H1 (cell line): ENCODE data around the gene SNAP29. TPM values are rescaled to one million over a fixed set of nuclear protein-coding genes. Genes with fewer than 3 reads are reported as not detected.

Experiments
- CTCF ChIA-PET: fragments of 300-600 bp; sonication (Branson Sonifier 250); formaldehyde crosslinking; loops from one replicate; lab custom pipeline; 2021; ENCODE audit not compliant: partially characterized antibody; lab: Charles Lee
- POLR2A ChIA-PET: fragments of 300-600 bp; sonication (Branson Sonifier 250); formaldehyde crosslinking; loops from one replicate; lab custom pipeline; 2021; ENCODE audit warnings: inconsistent platforms; ENCODE audit not compliant: partially characterized antibody; lab: Charles Lee
- DNase-seq, 2 experiments: peaks; one replicate each; pipeline versions ENCODE4 v3.0.0 to v3.0.0-alpha.2; 2010 to 2022; ENCODE audit warnings: low spot score in 2 of 2, low read depth in 1 of 2, mixed read lengths in 1 of 2
- FAIRE-seq: peaks from 2 replicates; lab custom pipeline; 2011; peaks lifted over from hg19 to GRCh38; lab: Jason Lieb, UNC
- H2AFZ ChIP-seq: 2 replicates; pipeline ENCODE4 v1.8.1; 2012; ENCODE audit warnings: low read length, inconsistent platforms
- H2AK5ac ChIP-seq: 2 replicates; pipeline ENCODE4 v1.6.1; 2013; ENCODE audit warnings: low read depth, low read length
- H2BK120ac ChIP-seq: replicated peaks from 2 replicates; pipeline ENCODE3; 2013; ENCODE audit warnings: low read depth, low read length, inconsistent platforms
- H2BK12ac ChIP-seq: 2 replicates; pipeline ENCODE4 v1.6.1; 2013; ENCODE audit warnings: low read depth, low read length
- H2BK15ac ChIP-seq: 2 replicates; pipeline ENCODE4 v1.6.1; 2013; ENCODE audit warnings: low read length
- H2BK20ac ChIP-seq: 2 replicates; pipeline ENCODE4 v1.6.1; 2013; ENCODE audit warnings: low read length
- H2BK5ac ChIP-seq: 2 replicates; pipeline ENCODE4 v1.6.1; 2013; ENCODE audit warnings: low read depth, low read length
- H3K14ac ChIP-seq: 2 replicates; pipeline ENCODE4 v1.6.1; 2013; ENCODE audit warnings: inconsistent platforms; ENCODE audit not compliant: insufficient read length
- H3K18ac ChIP-seq: 2 replicates; pipeline ENCODE4 v1.6.1; 2013; ENCODE audit warnings: low read length; ENCODE audit errors: extremely low read depth
- H3K23ac ChIP-seq: 2 replicates; pipeline ENCODE4 v1.6.1; 2013; ENCODE audit warnings: inconsistent platforms; ENCODE audit not compliant: insufficient read length
- H3K23me2 ChIP-seq: 2 replicates; pipeline ENCODE4 v1.6.1; 2013; ENCODE audit warnings: low read depth, low read length
- H3K27ac ChIP-seq: 2 replicates; pipeline ENCODE4 v1.6.1; 2011; ENCODE audit warnings: low read depth, low read length, inconsistent platforms
- H3K27me3 ChIP-seq, 4 experiments: replicated peaks in 1 of 4; 1 replicate in 1 of 4; 2 replicates in 3 of 4; pipeline versions ENCODE4 v1.6.1 to v1.8.1; 2011 to 2013; ENCODE audit warnings: low read length in 3 of 4, mild to moderate bottlenecking in 3 of 4, inconsistent platforms in 2 of 4, mixed read lengths in 2 of 4, moderate library complexity in 1 of 4; ENCODE audit not compliant: control insufficient read depth in 3 of 4, insufficient read depth in 3 of 4; ENCODE audit errors: extremely low read depth in 1 of 4
- H3K36me3 ChIP-seq, 4 experiments: 2 replicates each; pipeline versions ENCODE4 v1.6.1 to v1.8.1; 2011 to 2013; ENCODE audit warnings: mild to moderate bottlenecking in 4 of 4, low read length in 3 of 4, moderate library complexity in 2 of 4, control low read depth in 1 of 4, inconsistent platforms in 1 of 4; ENCODE audit not compliant: insufficient read depth in 4 of 4, control insufficient read depth in 2 of 4
- H3K4ac ChIP-seq: replicated peaks from 2 replicates; pipeline ENCODE3; 2013; ENCODE audit warnings: low read length, low read depth, mixed read lengths, inconsistent platforms; ENCODE audit not compliant: insufficient read length
- H3K4me1 ChIP-seq, 4 experiments: replicated peaks in 1 of 4; 1 replicate in 1 of 4; 2 replicates in 3 of 4; pipeline versions ENCODE4 v1.6.1 to v1.8.1; 2011 to 2013; ENCODE audit warnings: low read length in 3 of 4, inconsistent platforms in 2 of 4, mixed read lengths in 1 of 4; ENCODE audit not compliant: insufficient read depth in 4 of 4, control insufficient read depth in 3 of 4
- H3K4me2 ChIP-seq, 2 experiments: 2 replicates each; pipeline versions ENCODE4 v1.6.1 to v1.8.1; 2011 to 2013; ENCODE audit warnings: low read depth in 2 of 2, low read length in 2 of 2, control low read depth in 1 of 2, inconsistent platforms in 1 of 2, mild to moderate bottlenecking in 1 of 2; ENCODE audit not compliant: insufficient read depth in 1 of 2
- H3K4me3 ChIP-seq, 4 experiments: fragments of 200-600, 300-600 bp in 1 of 4; sonication (generic), shearing (Covaris generic), sonication (Bioruptor Twin) in 1 of 4; 2 replicates each; pipeline versions ENCODE4 v1.5.1 to v1.8.1; 2011 to 2016; ENCODE audit warnings: low read length in 4 of 4, low read depth in 3 of 4, control low read depth in 2 of 4, inconsistent platforms in 2 of 4, mild to moderate bottlenecking in 2 of 4, mixed read lengths in 1 of 4, moderate library complexity in 1 of 4; ENCODE audit not compliant: insufficient read depth in 2 of 4; ENCODE audit errors: extremely low read depth in 1 of 4
- H3K56ac ChIP-seq: replicated peaks from 2 replicates; pipeline ENCODE3; 2013; ENCODE audit warnings: low read depth, mild to moderate bottlenecking, mixed read lengths, low read length, inconsistent platforms; ENCODE audit not compliant: insufficient read length
- H3K79me1 ChIP-seq: 2 replicates; pipeline ENCODE4 v1.6.1; 2013; ENCODE audit warnings: low read depth, low read length, control low read depth
- H3K79me2 ChIP-seq, 2 experiments: 2 replicates each; pipeline versions ENCODE4 v1.6.1 to v1.8.1; 2012 to 2013; ENCODE audit warnings: low read length in 2 of 2, mild to moderate bottlenecking in 2 of 2, inconsistent platforms in 1 of 2; ENCODE audit not compliant: insufficient read depth in 2 of 2, control insufficient read depth in 1 of 2
- H3K9ac ChIP-seq, 4 experiments: replicated peaks in 1 of 4; 1 replicate in 1 of 4; 2 replicates in 3 of 4; pipeline versions ENCODE4 v1.6.1 to v1.8.1; 2011 to 2013; ENCODE audit warnings: low read depth in 3 of 4, low read length in 3 of 4, control low read depth in 2 of 4, mild to moderate bottlenecking in 2 of 4, moderate library complexity in 2 of 4, inconsistent platforms in 1 of 4; ENCODE audit errors: extremely low read depth in 1 of 4
- H3K9me3 ChIP-seq, 2 experiments: 2 replicates each; pipeline versions ENCODE4 v1.6.1 to v1.8.1; 2012 to 2013; ENCODE audit warnings: mild to moderate bottlenecking in 2 of 2, moderate library complexity in 2 of 2, control low read depth in 1 of 2, inconsistent platforms in 1 of 2, low read depth in 1 of 2, low read length in 1 of 2, mixed read lengths in 1 of 2; ENCODE audit not compliant: insufficient read depth in 2 of 2
- H4K20me1 ChIP-seq, 2 experiments: replicated peaks in 1 of 2; 2 replicates each; pipeline versions ENCODE3 to v1.8.1; 2011 to 2013; ENCODE audit warnings: inconsistent platforms in 2 of 2, low read length in 2 of 2, mild to moderate bottlenecking in 1 of 2; ENCODE audit not compliant: insufficient read depth in 2 of 2, control insufficient read depth in 1 of 2
- H4K5ac ChIP-seq: 2 replicates; pipeline ENCODE4 v1.6.1; 2013; ENCODE audit warnings: low read length, low read depth, mixed read lengths, inconsistent platforms; ENCODE audit not compliant: insufficient read length
- H4K8ac ChIP-seq: 2 replicates; pipeline ENCODE4 v1.8.0; 2013; ENCODE audit warnings: mild to moderate bottlenecking, moderate library complexity, low read length, inconsistent platforms; ENCODE audit not compliant: insufficient read depth; ENCODE audit errors: extremely low read depth
- H4K91ac ChIP-seq: replicated peaks from 2 replicates; pipeline ENCODE3; 2013; ENCODE audit warnings: low read length, mixed read lengths, inconsistent platforms; ENCODE audit not compliant: insufficient read length
- ASH2L ChIP-seq: fragments of 200-600, 300-600 bp; sonication (generic); IDR thresholded peaks from one replicate; pipeline ENCODE4 v1.7.1; 2017; ENCODE audit warnings: low read length
- GABPA ChIP-seq: IDR thresholded peaks from 2 replicates; pipeline ENCODE4 v1.6.1; 2011; ENCODE audit warnings: mild to moderate bottlenecking, low read length, moderate library complexity, borderline replicate concordance; ENCODE audit not compliant: insufficient read depth
- NANOG ChIP-seq: IDR thresholded peaks from 2 replicates; pipeline ENCODE4 v1.6.1; 2011; ENCODE audit warnings: low read length, low read depth, mild to moderate bottlenecking, inconsistent platforms; ENCODE audit not compliant: insufficient read depth, poor library complexity, severe bottlenecking
- POLR2A ChIP-seq, 2 experiments: IDR thresholded peaks; 1 replicate in 1 of 2; 2 replicates in 1 of 2; pipeline ENCODE4 v1.6.1; 2011; ENCODE audit warnings: low read depth in 2 of 2, low read length in 2 of 2, mild to moderate bottlenecking in 2 of 2; ENCODE audit errors: control extremely low read depth in 1 of 2
- USF2 ChIP-seq: IDR thresholded peaks from 2 replicates; pipeline ENCODE4 v1.6.1; 2011; ENCODE audit warnings: low read length, improper control_type of control experiment
- WGBS, 2 experiments: shearing (Covaris generic) in 1 of 2; methylation state at CpG; one replicate each; pipeline versions ENCODE4 v1.1.6 to v1.1.7; 2013 to 2015; ENCODE audit warnings: low lambda C conversion rate in 2 of 2, mixed read lengths in 2 of 2, inconsistent platforms in 1 of 2, low coverage in 1 of 2, missing lambda C conversion rate in 1 of 2; ENCODE audit not compliant: insufficient replicate concordance in 2 of 2, insufficient coverage in 1 of 2, insufficient read length in 1 of 2; ENCODE audit errors: extremely low coverage in 1 of 2, missing lambda C conversion rate in 1 of 2; 5-methylcytosine and 5-hydroxymethylcytosine counted together
- long read RNA-seq, 2 experiments: library from RNA in 1 of 2; library from capped mRNA in 1 of 2; stranded (forward); transcript quantifications; one replicate each; pipeline ENCODE4 v2.0.0, GENCODE V29; 2021; ENCODE audit warnings: inconsistent platforms in 1 of 2
- polyA minus RNA-seq, 3 experiments: library from RNA; depleted of rRNA, polyadenylated mRNA; stranded (reverse); fragments of >200 nt; gene quantifications; 1 replicate in 2 of 3; 2 replicates in 1 of 3; pipeline ENCODE4 v1.2.3, GENCODE V29; 2011
- polyA plus RNA-seq, 7 experiments: library from polyadenylated mRNA; depleted of rRNA in 3 of 7; stranded (reverse) in 5 of 7; unstranded in 2 of 7; fragments of >200 nt in 5 of 7; fragments of 200-250 nt in 2 of 7; gene quantifications; 1 replicate in 5 of 7; 2 replicates in 1 of 7; 4 replicates in 1 of 7; pipeline versions ENCODE4 v1.2.1 to v1.2.3, GENCODE V29; 2011 to 2013; ENCODE audit warnings: missing spikeins in 2 of 7, mixed read lengths in 2 of 7
- total RNA-seq: library from RNA; stranded (reverse); fragmentation: NEBNext Ultra II Directional; extraction: Animal tissue kit (Norgen Biotek cat#: 25700); gene quantifications from 2 replicates; pipeline ENCODE4 v1.2.1, GENCODE V29; 2021

The SNAP29 gene
- total RNA-seq (11.2 and 15.0 TPM in 2 replicates), polyA plus RNA-seq (2011; rRNA removed) (7.1 and 11.8 TPM in 2 replicates), polyA minus RNA-seq (2011; rRNA and poly(A)+ RNA removed) (8.4 and 12.1 TPM in 2 replicates)
- polyA plus RNA-seq (2011; cell fraction: cytosol; rRNA removed), result 12.2 TPM
- 10.0 TPM for polyA plus RNA-seq (2011; cell fraction: nucleus; rRNA removed)
- polyA plus RNA-seq (2012, experiment 1 of 2), result 14.2 to 18.4 TPM (median 14.7 TPM) in 4 replicates
- polyA plus RNA-seq (2012, experiment 2 of 2), result 3.3 TPM
- 14.4 TPM for polyA plus RNA-seq (2013, experiment 1 of 2)
- polyA plus RNA-seq (2013, experiment 2 of 2), result 14.7 TPM
- 5.9 TPM for polyA minus RNA-seq (2011; cell fraction: cytosol; rRNA and poly(A)+ RNA removed)
- 5.6 TPM for polyA minus RNA-seq (2011; cell fraction: nucleus; rRNA and poly(A)+ RNA removed)
- long read RNA-seq, experiment 1, full-length matches to known transcripts, result 8 of 15 reads
- long read RNA-seq, experiment 1, partial matches to known transcripts, result 5 of 15 reads
- long read RNA-seq, experiment 1, other reads (novel, unspliced or antisense), result 2 of 15 reads
- long read RNA-seq, experiment 2, full-length matches to known transcripts, result 1 of 1 reads
- long read RNA-seq, experiment 2, partial matches to known transcripts, result 0 of 1 reads
- long read RNA-seq, experiment 2, other reads (novel, unspliced or antisense), result 0 of 1 reads

DNA sequence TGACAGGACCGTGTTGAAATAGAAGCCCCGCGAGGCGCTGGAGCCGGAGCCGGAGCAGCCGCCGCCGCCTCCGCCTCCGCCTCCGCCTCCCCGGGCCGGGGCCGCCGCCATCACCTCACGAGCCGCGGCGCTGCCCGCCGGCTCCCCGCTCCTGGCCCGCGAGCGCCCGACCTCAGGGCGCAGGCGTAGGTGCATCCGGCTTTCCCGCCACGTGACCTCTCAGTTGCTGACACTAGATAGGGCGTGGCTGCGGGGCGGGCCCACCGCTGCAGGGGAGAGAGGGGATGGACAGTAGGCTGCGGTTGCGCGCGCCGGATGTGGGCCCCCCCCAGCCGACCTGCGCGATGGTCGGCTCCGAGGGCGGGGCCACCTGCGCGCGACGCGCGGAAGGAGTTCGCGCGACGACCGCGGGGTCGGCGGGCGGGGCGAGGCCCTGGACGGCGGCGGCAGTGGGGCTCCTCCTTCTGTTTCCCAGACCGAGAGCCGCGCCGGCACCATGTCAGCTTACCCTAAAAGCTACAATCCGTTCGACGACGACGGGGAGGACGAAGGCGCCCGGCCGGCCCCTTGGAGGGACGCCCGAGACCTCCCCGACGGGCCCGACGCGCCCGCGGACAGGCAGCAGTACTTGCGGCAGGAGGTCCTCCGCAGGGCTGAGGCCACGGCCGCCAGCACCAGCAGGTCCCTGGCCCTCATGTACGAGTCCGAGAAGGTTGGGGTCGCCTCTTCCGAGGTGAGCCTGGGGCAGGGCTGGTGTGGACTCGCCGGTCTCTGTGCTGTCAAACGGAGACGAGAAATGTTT lies at the start of gene SNAP29, which contains the start of gene PI4KA:
TSS of gene SNAP29 (plus strand) at position 393 of the 802 bp plus-strand sequence. CDS start at position 497, 104 bp downstream.
TSS of gene PI4KA (minus strand) at position 197 of the 802 bp plus-strand sequence. CDS start at position 111, 86 bp downstream.
- H3K4me1 ChIP-seq, result peaks cover 3 to 6% (median 5%) of the 10 kb centered on the region in 4 experiments; a peak in 5 of 7 replicates
- H2BK120ac ChIP-seq, result no peak within 1 kb of the TSS
- peaks cover 4% of the 10 kb centered on the region for H3K79me1 ChIP-seq
- no peak for FAIRE-seq
- no peak within 1 kb of the TSS for H3K14ac ChIP-seq
- H3K9me3 ChIP-seq, result no peaks in the 10 kb centered on the region
- WGBS, 2 experiments, result 3% methylated on average over 53 of the region's 100 CpGs; no CpG with 5 or more reads in 1 of the 2 experiments
- H3K23me2 ChIP-seq, result peaks cover 10% of the 10 kb centered on the region
- peaks cover 0 to 27% of the 10 kb centered on the region in 2 experiments; a peak in 3 of 4 replicates for H3K79me2 ChIP-seq
- H4K91ac ChIP-seq, result no peak within 1 kb of the TSS
- H2BK20ac ChIP-seq, result no peak within 1 kb of the TSS; the same call in 1 of the 2 replicates
- no peak within 1 kb of the TSS for H3K56ac ChIP-seq
- no peaks in the 10 kb centered on the region for H3K27me3 ChIP-seq
- no peak within 1 kb of the TSS for H2AK5ac ChIP-seq
- DNase-seq, result peak; percentile 87 to 97
- H2BK5ac ChIP-seq, result peak within 1 kb of the TSS; percentile 40; the same call in 1 of the 2 replicates
- CTCF ChIA-PET, result interaction anchor here (2.0 kb wide), 1 partner anchor 54 kb away, joined by 6 read pairs; no protein-coding TSS in a partner anchor
- H3K4me3 ChIP-seq, result peak within 1 kb of the TSS; percentile 75 to 85 (median 78)
- H3K36me3 ChIP-seq, result no peaks in the 10 kb centered on the region
- peak within 1 kb of the TSS; percentile 82 to 99 for H3K4me2 ChIP-seq
- no peak within 1 kb of the TSS for H3K23ac ChIP-seq
- peak within 1 kb of the TSS; percentile 57; the same call in 1 of the 2 replicates for H4K8ac ChIP-seq
- H3K18ac ChIP-seq, result peak within 1 kb of the TSS; percentile 55
- peak within 1 kb of the TSS; percentile 44 for H4K5ac ChIP-seq
- 0 out of 2 replicates have a peak within 1 kb of the TSS, but pooled peaks have one; percentile 2 for H3K27ac ChIP-seq
- H2BK12ac ChIP-seq, result peak within 1 kb of the TSS; percentile 90; the same call in 1 of the 2 replicates
- POLR2A ChIA-PET, result interaction anchor here (1.6 kb wide), 2 partner anchors 16 to 59 kb away, joined by 3 to 4 read pairs; partner anchors contain the start of gene CRKL
- peak within 1 kb of the TSS; percentile 25; the same call in 1 of the 2 replicates for H2AFZ ChIP-seq
- no peak within 1 kb of the TSS for H2BK15ac ChIP-seq
- no peak within 1 kb of the TSS for H3K4ac ChIP-seq
- H3K9ac ChIP-seq, result peak within 1 kb of the TSS in 3 of 4 experiments; percentile 64 to 87 (median 66); a peak in 6 of 7 replicates
- H4K20me1 ChIP-seq, result no peaks in the 10 kb centered on the region
- peak; percentile 67 for TF ChIP-seq ASH2L
- TF ChIP-seq POLR2A (IDR thresholded peaks at IDR 0.05; ENCODE audit: control extremely low read depth in 1 of 2, low read depth in 2 of 2, low read length in 2 of 2), result peak in 1 of 2 experiments; percentile 67; a peak in 2 of 3 replicates
- TF ChIP-seq USF2, result peak; percentile 94
- TF ChIP-seq NANOG, result no peak
- TF ChIP-seq GABPA, result no peak
